NCI-H524 (cell line): Measurements from ENCODE around the gene COL9A3.

Experiments used
- DNase-seq, 2 experiments: peaks; one replicate each; lab custom pipeline; 2025; lab: John Stamatoyannopoulos, UW

COL9A3 gene

DNA sequence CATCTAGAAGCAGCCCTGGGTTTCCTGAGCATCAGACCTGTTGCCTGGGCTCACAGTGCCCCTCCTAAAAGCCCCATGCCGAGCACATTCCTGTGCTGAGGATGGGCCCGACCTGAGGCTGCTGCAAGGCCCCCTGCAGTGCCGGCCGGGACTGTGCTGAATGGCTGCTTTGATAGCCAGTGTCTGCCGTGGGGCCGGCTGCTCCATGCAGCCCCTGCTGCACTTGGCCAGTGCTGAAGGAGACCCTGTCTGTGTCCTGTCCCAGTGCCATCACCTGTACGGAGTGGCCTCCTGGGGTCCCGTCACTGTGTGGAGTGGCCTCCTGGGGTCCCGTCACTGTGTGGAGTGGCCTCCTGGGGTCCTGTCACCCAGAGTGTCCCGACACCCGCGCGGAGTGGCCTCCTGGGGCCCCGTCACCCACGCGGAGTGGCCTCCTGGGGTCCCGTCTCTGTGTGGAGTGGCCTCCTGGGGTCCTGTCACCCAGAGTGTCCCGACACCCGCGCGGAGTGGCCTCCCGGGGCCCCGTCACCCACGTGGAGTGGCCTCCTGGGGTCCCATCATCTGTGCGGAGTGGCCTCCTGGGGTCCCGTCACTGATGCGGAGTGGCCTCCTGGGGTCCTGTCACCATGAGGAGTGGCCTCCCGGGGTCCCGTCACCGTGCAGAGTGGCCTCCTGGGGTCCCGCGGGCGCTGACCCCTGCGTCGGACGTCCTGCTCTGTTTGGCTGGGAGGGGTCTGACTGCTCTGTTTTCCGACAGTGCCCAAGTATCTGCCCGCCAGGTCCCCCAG is 7.0 kb downstream of the COL9A3 start:
- no peak for DNase-seq

GRCh38 chr20:62824476-62825332 is 7.9 kb downstream of the COL9A3 start:
- peak in 1 of 2 experiments; percentile 50 for DNase-seq

DNA sequence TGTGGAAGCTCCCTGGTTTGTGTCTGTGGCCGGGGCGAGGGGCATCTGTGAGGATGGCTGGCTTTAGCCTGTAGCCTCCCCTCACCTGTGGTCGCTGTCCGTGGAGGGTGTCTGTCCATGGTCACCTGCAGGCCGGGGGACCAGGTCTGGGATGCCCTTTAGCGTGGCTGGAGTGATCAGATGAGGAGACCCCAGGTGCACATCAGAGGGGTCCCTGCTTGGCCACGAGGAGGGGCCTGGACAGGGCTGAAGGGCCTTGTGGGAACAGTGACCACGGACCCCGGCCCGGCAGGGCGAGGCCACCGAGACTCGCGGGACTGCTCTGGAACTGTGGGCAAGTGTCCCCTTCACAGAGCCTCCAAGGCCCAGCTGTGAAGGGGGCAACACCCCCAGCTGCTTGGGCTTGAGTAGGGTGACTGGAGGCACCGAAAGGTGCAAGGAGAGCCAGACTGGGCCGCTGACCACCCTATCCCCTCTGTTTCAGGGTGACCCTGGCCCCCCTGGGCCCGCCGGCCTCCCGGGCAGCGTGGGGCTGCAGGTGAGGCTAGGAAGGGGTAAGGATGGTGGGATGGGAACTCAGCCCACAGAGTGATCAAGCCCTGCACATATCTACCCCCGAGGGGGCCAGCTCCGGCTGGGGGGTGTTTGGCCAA is 8.6 kb downstream of the COL9A3 start:
- DNase-seq: no peak

GRCh38 chr20:62825986-62826645 is 9.3 kb downstream of the COL9A3 start:
- DNase-seq: no peak

GRCh38 chr20:62826646-62827310 is 9.9 kb downstream of the COL9A3 start:
- no peak for DNase-seq

GRCh38 chr20:62827311-62828038 is 10.6 kb downstream of the COL9A3 start:
- DNase-seq: no peak

DNA sequence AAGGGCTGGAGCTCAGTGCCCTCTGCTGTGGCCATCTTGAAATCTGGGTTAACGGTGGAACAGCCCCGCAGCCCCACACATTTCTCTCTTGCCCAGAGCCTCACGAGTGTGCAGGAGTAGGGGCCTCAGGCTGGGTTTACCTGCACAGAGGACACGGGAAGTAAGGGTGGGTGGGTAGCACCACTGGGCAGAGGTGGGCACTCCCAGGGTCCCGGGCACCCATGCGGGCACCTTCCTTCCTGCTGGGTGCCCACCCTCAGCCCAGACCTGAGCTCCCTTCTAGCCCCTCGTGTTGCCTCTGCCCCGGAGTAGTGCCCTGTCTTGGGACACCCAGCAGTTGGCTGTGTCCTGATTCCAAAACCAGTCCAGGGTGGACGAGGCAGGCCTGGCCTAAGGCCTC is 11.2 kb downstream of the COL9A3 start:
- no peak for DNase-seq

DNA sequence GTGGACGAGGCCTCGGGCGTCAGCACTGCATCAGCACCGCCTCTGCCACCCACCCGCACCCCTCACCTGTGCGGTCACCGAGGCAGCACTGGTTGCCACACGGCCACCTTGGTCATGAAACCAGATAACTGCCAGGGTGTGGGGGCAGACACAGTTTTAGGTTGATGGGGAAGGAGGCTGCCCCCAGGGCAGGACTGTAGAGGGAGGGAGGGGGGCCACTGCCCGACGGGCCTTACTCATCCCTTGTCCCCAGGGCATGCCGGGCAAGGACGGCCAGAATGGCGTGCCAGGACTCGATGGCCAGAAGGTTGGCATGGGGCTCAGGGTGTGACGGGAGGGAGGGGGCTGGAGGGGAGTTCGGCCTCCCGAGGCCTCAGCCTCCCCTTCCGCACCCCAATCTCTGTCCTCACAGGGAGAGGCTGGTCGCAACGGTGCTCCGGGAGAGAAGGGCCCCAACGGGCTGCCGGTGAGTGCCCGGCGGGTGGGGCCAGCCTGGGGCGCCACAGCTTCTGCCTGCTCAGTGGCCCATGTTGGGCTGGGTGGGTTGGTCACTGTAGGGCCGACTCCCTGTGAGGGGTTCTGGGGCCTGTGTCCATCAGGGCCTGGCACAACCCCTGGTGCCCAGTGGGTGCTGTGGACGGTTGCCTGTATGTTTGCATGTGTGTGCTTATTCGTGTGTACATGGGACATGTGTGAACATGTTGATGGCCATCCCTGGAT is 11.8 kb downstream of the COL9A3 start:
- DNase-seq: no peak

DNA sequence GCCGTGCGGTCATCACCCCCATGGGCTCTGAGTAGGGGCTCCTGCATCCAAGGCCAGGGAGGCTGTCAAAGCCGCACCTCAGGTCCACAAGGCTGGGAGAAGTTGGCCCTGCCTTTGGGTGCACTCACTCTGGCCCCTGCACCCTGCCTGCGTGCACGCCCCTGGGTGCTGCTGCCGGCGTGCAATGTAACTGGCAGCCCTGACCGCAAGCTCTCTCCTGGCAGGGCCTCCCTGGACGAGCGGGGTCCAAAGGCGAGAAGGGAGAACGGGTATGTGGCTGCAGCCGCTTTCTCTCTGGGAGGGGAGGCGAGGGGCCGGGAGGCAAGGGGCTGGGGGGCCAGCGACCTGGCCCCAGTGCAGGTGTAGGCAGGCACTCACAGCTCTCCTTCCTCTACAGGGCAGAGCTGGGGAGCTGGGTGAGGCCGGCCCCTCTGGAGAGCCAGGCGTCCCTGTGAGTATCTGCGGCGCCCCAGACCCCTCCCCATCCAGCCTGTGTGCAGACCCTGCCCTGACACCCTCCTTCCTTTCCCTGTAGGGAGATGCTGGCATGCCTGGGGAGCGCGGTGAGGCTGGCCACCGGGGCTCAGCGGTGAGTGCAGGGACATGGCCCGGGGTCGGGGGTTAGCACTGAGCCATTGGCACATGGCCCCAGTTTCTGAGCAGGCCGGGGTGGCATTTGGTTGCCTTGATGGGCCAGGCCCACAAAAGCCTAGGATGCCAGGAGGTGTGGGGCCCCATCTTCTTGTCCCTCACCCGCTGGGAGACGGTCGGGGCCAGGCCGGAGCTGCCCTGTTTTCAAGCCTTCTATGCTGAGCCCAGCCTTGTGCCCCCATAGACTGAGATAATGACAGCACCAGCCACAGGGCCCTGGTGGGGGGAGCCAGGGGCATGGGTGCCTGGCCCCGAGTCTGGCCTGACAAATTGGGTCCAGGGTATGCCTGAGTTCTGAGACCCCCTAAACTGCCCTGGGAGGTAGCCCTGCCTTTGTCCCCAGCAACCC is 12.7 kb downstream of the COL9A3 start:
- DNase-seq: no peak

DNA sequence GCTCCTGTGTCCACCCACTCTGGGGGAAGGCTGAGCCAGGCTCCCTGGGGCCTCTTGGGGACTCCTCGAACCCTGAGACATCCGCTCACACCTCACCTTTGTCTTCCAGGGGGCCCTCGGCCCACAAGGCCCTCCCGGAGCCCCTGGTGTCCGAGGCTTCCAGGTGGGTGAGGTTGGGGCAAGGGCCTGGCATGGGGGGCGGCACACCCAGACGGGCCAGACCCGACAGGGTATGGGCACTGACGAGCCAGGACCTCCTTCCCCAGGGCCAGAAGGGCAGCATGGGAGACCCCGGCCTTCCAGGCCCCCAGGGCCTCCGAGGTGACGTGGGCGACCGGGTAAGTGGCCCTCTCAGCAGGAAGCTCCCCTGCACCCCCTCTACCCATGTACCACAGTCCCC is 13.4 kb downstream of the COL9A3 start:
- no peak for DNase-seq

DNA sequence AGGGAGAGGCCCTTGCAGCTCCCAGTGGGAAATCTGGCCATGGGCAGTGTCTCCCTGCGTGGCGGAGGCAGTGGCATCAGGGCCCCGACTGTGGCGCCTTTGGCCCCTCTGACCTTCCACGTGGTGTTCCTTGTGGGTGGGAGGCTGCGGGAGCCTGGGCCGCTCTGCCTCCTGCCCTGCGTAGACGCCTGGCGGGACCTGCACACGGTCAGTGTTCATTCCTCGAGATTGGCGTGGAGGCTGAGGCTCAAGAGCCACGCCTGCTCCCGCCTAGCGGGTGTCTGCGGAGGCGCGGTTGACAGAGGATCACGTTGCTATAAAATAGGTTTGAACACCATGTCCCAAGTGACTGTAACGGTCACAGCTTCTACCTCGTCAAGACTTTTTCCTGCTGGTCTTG is 14.0 kb downstream of the COL9A3 start:
- DNase-seq: no peak

GRCh38 chr20:62831361-62831788 is 14.5 kb downstream of the COL9A3 start:
- DNase-seq: no peak

- DNase-seq: no peak
Measured at GRCh38 chr20:62831854-62832211, 15.0 kb downstream of the COL9A3 start.

DNA sequence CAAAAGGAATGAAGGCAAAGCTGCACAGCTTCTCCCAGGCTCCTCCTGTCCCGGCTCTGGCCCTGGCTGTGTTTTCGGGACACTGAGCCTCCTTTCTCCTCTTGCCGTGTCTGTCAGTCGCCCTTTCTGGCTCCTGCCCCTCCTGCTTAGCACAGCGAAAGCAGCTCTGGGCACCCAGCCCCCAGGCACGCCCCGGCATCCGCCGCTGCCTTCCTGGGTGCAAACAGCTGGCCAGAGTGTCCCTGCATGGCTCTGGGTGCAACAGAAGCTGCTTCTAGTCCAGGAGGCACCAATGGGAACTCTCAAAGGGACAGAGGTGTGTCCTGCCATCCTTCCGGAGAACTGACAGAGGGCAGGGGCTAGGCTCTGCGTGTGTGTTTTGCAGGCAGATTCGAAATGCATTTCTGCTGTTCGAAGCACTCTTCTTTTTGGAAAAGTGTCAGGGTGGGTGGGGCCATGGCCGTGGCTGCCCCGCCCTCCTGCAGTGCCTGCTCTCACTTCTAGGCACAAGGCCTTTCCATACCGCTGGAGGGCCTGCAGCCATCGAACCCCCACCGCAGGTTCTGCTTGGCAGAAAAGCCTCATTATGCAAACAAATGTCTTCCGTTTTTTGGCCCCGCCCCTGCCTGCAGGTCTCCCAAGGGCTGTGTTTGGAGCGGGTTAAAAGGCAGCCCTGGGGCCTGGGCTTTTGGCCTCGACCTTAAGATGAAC is 15.5 kb downstream of the COL9A3 start:
- DNase-seq: peak in 1 of 2 experiments; percentile 41

GRCh38 chr20:62832951-62833391 is 16.1 kb downstream of the COL9A3 start:
- no peak for DNase-seq

GRCh38 chr20:62834967-62835730 is 18.3 kb downstream of the COL9A3 start:
- DNase-seq: peak in 1 of 2 experiments; percentile 34
